GM12878 (cell line): ENCODE data around the gene RER1. TPM values are rescaled to one million over a fixed set of nuclear protein-coding genes. Genes with fewer than 3 reads are reported as not detected.

Experiments
- ATAC-seq: fragments of 200-7000 bp; cut with Tn5 transposase; 3 replicates; pipeline ENCODE4 v1.9.1; 2020; ENCODE audit warnings: mild to moderate bottlenecking, moderate library complexity
- BruUV-seq: library from RNA; stranded (reverse); fragments of 400-500 nt; replicated peaks from 2 replicates; lab custom pipeline; 2021; lab: Mats Ljungman, UMichigan
- CTCF ChIA-PET: fragments of 300-600 bp; sonication (Branson Sonifier 250); formaldehyde crosslinking; extraction: SDS; loops from one replicate; lab custom pipeline; 2021; ENCODE audit warnings: inconsistent platforms; lab: Yijun Ruan, JAX
- POLR2A ChIA-PET: fragments of 350-600 bp; formaldehyde crosslinking; extraction: SDS; loops from one replicate; lab custom pipeline; 2021; ENCODE audit warnings: inconsistent platforms; lab: Charles Lee
- RAD21 ChIA-PET: fragments of 300-600 bp; sonication (Branson Sonifier 250); formaldehyde crosslinking; loops from one replicate; lab custom pipeline; 2023; ENCODE audit warnings: antibody characterized with exemption; ENCODE audit not compliant: unreplicated experiment; lab: Charles Lee
- SMC1A ChIA-PET: fragments of 300-600 bp; sonication (Branson Sonifier 250); formaldehyde crosslinking; loops from one replicate; lab custom pipeline; 2023; ENCODE audit not compliant: unreplicated experiment, uncharacterized antibody; lab: Charles Lee
- DNase-seq: peaks from one replicate; pipeline ENCODE4 v3.0.0-alpha.2; 2011; ENCODE audit warnings: low read depth, low spot score
- FAIRE-seq: peaks from 3 replicates; lab custom pipeline; 2011; peaks lifted over from hg19 to GRCh38; lab: Jason Lieb, UNC
- H2AFZ ChIP-seq: 2 replicates; pipeline ENCODE4 v1.6.0; 2011; ENCODE audit warnings: low read depth, low read length, control low read depth; ENCODE audit not compliant: control insufficient read depth
- H3K27ac ChIP-seq: 2 replicates; pipeline ENCODE4 v1.5.1; 2011; ENCODE audit warnings: control low read depth; ENCODE audit not compliant: control insufficient read depth, insufficient read depth
- H3K27me3 ChIP-seq, 2 experiments: replicated peaks in 1 of 2; 2 replicates each; pipeline versions ENCODE4 v1.6.0 to v1.6.1; 2011; ENCODE audit warnings: low read length in 1 of 2; ENCODE audit not compliant: control insufficient read depth in 2 of 2, insufficient read depth in 2 of 2
- H3K36me3 ChIP-seq, 2 experiments: 2 replicates each; pipeline ENCODE4 v1.5.1; 2011; ENCODE audit warnings: low read length in 1 of 2; ENCODE audit not compliant: control insufficient read depth in 2 of 2, insufficient read depth in 2 of 2
- H3K4me1 ChIP-seq: 2 replicates; pipeline ENCODE4 v1.6.1; 2011; ENCODE audit warnings: mild to moderate bottlenecking, low read length, moderate library complexity, mixed read lengths; ENCODE audit not compliant: control insufficient read depth, insufficient read depth
- H3K4me2 ChIP-seq: 2 replicates; pipeline ENCODE4 v1.6.0; 2011; ENCODE audit warnings: control low read depth; ENCODE audit not compliant: control insufficient read depth, insufficient read depth
- H3K4me3 ChIP-seq: fragments of 200-600 bp; sonication (generic); 2 replicates; pipeline ENCODE4 v1.5.1; 2016
- H3K79me2 ChIP-seq: 2 replicates; pipeline ENCODE4 v1.6.0; 2011; ENCODE audit warnings: low read length; ENCODE audit not compliant: control insufficient read depth, insufficient read depth
- H3K9ac ChIP-seq: 2 replicates; pipeline ENCODE4 v1.8.0; 2011; ENCODE audit warnings: low read length, control low read depth, mixed read lengths; ENCODE audit not compliant: control insufficient read depth, insufficient read depth
- H3K9me3 ChIP-seq: replicated peaks from 3 replicates; pipeline ENCODE4 v1.5.1; 2011; ENCODE audit warnings: mild to moderate bottlenecking, low read length; ENCODE audit not compliant: control insufficient read depth, insufficient read depth
- H4K20me1 ChIP-seq: 2 replicates; pipeline ENCODE4 v1.6.0; 2011; ENCODE audit not compliant: control insufficient read depth, insufficient read depth
- BCL11A ChIP-seq: IDR thresholded peaks from 2 replicates; pipeline ENCODE4 v1.6.1; 2011; ENCODE audit warnings: low read depth, low read length
- CHD2 ChIP-seq: IDR thresholded peaks from 2 replicates; pipeline ENCODE4 v1.6.1; 2011; ENCODE audit warnings: low read depth, low read length, improper control_type of control experiment, borderline replicate concordance
- EGR1 ChIP-seq, 2 experiments: IDR thresholded peaks; 1 replicate in 1 of 2; 2 replicates in 1 of 2; pipeline ENCODE4 v1.6.1; 2011 to 2012; ENCODE audit warnings: low read depth in 2 of 2, low read length in 2 of 2, borderline replicate concordance in 1 of 2, mild to moderate bottlenecking in 1 of 2, moderate library complexity in 1 of 2
- HDGF ChIP-seq: fragments of 450-650 bp; IDR thresholded peaks from 2 replicates; pipeline ENCODE4 v1.6.1; 2016; ENCODE audit warnings: antibody characterized with exemption
- IKZF1 ChIP-seq: fragments of 450-650 bp; conservative IDR thresholded peaks from 2 replicates; pipeline ENCODE4 v1.6.1; 2017; ENCODE audit warnings: antibody characterized with exemption, mild to moderate bottlenecking
- IKZF2 ChIP-seq, 2 experiments: fragments of 450-650 bp; IDR thresholded peaks; 2 replicates each; pipeline ENCODE4 v1.6.1; 2017; ENCODE audit warnings: mild to moderate bottlenecking in 2 of 2, moderate library complexity in 2 of 2
- IRF4 ChIP-seq: IDR thresholded peaks from 2 replicates; pipeline ENCODE4 v1.6.1; 2011; ENCODE audit warnings: low read depth, low read length
- MEF2A ChIP-seq: IDR thresholded peaks from 2 replicates; pipeline ENCODE4 v1.6.1; 2011; ENCODE audit warnings: low read depth, mild to moderate bottlenecking, low read length, moderate library complexity; ENCODE audit not compliant: insufficient read depth
- NFXL1 ChIP-seq: fragments of 450-650 bp; IDR thresholded peaks from 2 replicates; pipeline ENCODE4 v1.6.1; 2017; ENCODE audit warnings: antibody characterized with exemption, mild to moderate bottlenecking, borderline replicate concordance
- NFYB ChIP-seq: IDR thresholded peaks from 2 replicates; pipeline ENCODE4 v1.6.1; 2011; ENCODE audit warnings: low read depth, mild to moderate bottlenecking, low read length, improper control_type of control experiment, moderate library complexity; ENCODE audit not compliant: insufficient read depth
- NR2C2 ChIP-seq: IDR thresholded peaks from 2 replicates; pipeline ENCODE4 v1.6.1; 2011; ENCODE audit warnings: borderline replicate concordance, low read depth; ENCODE audit not compliant: control insufficient read depth, insufficient read length
- POLR2A ChIP-seq: IDR thresholded peaks from 2 replicates; pipeline ENCODE4 v1.6.1; 2011; ENCODE audit warnings: low read depth, mild to moderate bottlenecking, low read length
- SRF ChIP-seq, 2 experiments: IDR thresholded peaks; 2 replicates each; pipeline ENCODE4 v1.6.1; 2011; ENCODE audit warnings: low read depth in 2 of 2, low read length in 2 of 2, mild to moderate bottlenecking in 1 of 2, moderate library complexity in 1 of 2
- YY1 ChIP-seq: IDR thresholded peaks from 2 replicates; pipeline ENCODE4 v1.6.1; 2011; ENCODE audit warnings: low read depth, mild to moderate bottlenecking, low read length
- ZBED1 ChIP-seq: IDR thresholded peaks from 2 replicates; pipeline ENCODE4 v1.6.1; 2016; ENCODE audit warnings: borderline replicate concordance
- WGBS: methylation state at CpG from one replicate; pipeline ENCODE4 v1.1.6; 2016; ENCODE audit warnings: low lambda C conversion rate; ENCODE audit not compliant: insufficient replicate concordance, insufficient coverage; ENCODE audit errors: missing lambda C conversion rate; 5-methylcytosine and 5-hydroxymethylcytosine counted together
- in situ Hi-C: fragments of 300-500 bp; cut with MboI; formaldehyde crosslinking; loops from 9 replicates; pipeline ENCODE4 v1.14.3; 2018; ENCODE audit warnings: mixed read lengths
- intact Hi-C: fragments of 100-400 bp; cut with micrococcal nuclease; formaldehyde crosslinking; loops from one replicate; pipeline ENCODE4 v1.14.2; 2022; ENCODE audit not compliant: unreplicated experiment
- polyA plus RNA-seq, 11 experiments: library from polyadenylated mRNA; depleted of rRNA in 4 of 11; unstranded in 6 of 11; stranded (reverse) in 5 of 11; fragments of >200 nt; fragmentation: Nextera tagmentation in 4 of 11; fragmentation: Illumina TruSeq in 1 of 11; extraction: Ambion mirVana in 4 of 11; extraction: Trizol in 1 of 11; gene quantifications; 1 replicate in 1 of 11; 2 replicates in 10 of 11; pipeline versions ENCODE4 v1.2.1 to v1.2.3, GENCODE V29; 2011 to 2016; ENCODE audit warnings: inconsistent platforms in 2 of 11, missing spikeins in 2 of 11, low read depth in 1 of 11
- total RNA-seq, 4 experiments: library from RNA; depleted of rRNA in 3 of 4; stranded (reverse); fragments of >200 nt in 3 of 4; fragmentation: Illumina TruSeq in 1 of 4; extraction: Trizol in 1 of 4; gene quantifications; 2 replicates each; pipeline versions ENCODE4 v1.2.1 to v1.2.3, GENCODE V29; 2013 to 2021
- TF ChIP-seq, protein P1 (sequence below): fragments of 450-650 bp; IDR thresholded peaks from 2 replicates; pipeline ENCODE4 v1.6.1; 2017; ENCODE audit warnings: mild to moderate bottlenecking, moderate library complexity

Gene RER1
- total and polyA plus RNA-seq, 10 of the 15 experiments (the other 5 are each of a cell fraction or from before 2014, with no cell fraction given), result 29.2 to 274 (median 136) TPM

DNA sequence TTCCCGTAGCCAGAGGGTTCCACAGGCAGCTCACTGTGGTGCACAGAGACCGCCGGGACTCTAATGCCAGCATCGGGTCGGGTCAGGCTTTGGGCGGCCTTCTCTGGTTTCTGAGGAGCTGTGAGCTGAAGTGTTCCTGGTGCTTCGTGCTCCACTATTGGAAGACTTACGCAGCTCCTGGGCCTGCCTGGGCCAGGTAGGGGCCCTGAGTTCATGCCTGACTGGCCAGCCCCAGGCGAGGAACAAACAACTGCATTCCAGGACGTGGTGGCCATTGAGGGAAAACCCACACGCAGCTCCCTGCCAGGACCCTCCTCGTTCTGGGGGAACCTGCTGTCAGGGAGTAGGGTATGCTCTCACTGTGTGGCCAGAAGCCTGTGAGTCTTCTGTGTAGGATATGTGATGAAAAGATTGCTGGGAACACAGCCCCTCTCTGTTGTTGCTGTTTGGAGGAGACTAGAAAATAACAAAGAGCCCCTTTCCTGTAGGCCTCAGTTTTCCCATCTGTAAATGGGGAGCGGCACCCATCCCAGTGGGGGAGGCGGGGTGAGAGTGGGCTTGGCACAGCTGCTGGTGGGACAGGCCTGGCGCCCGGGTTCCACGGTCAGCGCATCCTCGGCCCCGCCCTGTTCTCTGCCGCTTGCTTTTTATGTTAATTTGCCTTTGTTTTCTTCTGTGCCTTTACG is 8.4 kb downstream of the RER1 start:
- no peak for TF ChIP-seq CHD2
- TF ChIP-seq IKZF1, result no peak
- TF ChIP-seq NFXL1, result no peak
- TF ChIP-seq IKZF2 (IDR thresholded peaks at IDR 0.05), result no peak
- TF ChIP-seq YY1, result no peak
- no peak for TF ChIP-seq IRF4
- no peak for TF ChIP-seq SRF (IDR thresholded peaks at IDR 0.05; ENCODE audit: low read depth in 2 of 2, low read length in 2 of 2)
- in situ Hi-C loops, result no loop called here
- H3K9me3 ChIP-seq, result no peaks in the 10 kb centered on the region
- H2AFZ ChIP-seq, result no peak overlapping the region
- no peak overlapping the region for H3K9ac ChIP-seq
- ChIA-PET RAD21 (no interaction called here), CTCF (no interaction called here), POLR2A (no interaction called here), SMC1A (no interaction called here)
- DNase-seq (no peak), ATAC-seq (no peak), FAIRE-seq (no peak)
- no peak overlapping the region for H3K27ac ChIP-seq
- H3K36me3 ChIP-seq, result peaks cover 23 to 38% of the 10 kb centered on the region in 2 experiments
- H4K20me1 ChIP-seq, result no peaks in the 10 kb centered on the region
- H3K4me3 ChIP-seq, result no peak overlapping the region
- WGBS, result 89% methylated on average over 22 of the region's 22 CpGs
- no TSS peak for BruUV-seq
- intact Hi-C loops, result no loop called here
- peaks cover 6% of the 10 kb centered on the region for H3K79me2 ChIP-seq
- H3K4me2 ChIP-seq, result no peak overlapping the region
- no peaks in the 10 kb centered on the region for H3K27me3 ChIP-seq
- H3K4me1 ChIP-seq, result no peaks in the 10 kb centered on the region

DNA sequence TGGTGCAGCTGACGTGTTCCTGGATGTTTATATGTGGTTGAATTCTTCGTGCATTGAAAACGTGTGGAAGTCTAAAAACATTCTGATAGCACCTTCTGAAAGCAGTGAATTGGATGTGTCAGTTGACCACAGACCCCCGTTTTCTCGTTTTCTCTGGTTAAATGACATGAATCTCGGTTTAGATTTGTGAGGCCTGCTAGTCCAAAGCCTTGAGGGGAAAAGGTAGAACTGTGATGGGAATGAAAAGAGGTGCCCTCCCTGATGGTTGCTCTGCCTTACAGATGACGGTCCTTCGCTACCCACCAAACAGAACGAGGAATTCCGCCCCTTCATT is 8.9 kb downstream of the RER1 start:
- H2AFZ ChIP-seq, result no peak overlapping the region
- in situ Hi-C loops, result no loop called here
- SMC1A ChIA-PET, result no interaction called here
- H3K27me3 ChIP-seq, result no peaks in the 10 kb centered on the region
- peaks cover under 1% of the 10 kb centered on the region; the same call in 1 of the 2 replicates for H3K79me2 ChIP-seq
- intact Hi-C loops, result no loop called here
- no peak overlapping the region for H3K4me2 ChIP-seq
- no peaks in the 10 kb centered on the region for H3K9me3 ChIP-seq
- ATAC-seq, result no peak
- no peaks in the 10 kb centered on the region for H3K4me1 ChIP-seq
- peaks cover 18 to 36% of the 10 kb centered on the region in 2 experiments for H3K36me3 ChIP-seq
- RAD21 ChIA-PET, result no interaction called here
- no TSS peak for BruUV-seq
- H3K27ac ChIP-seq, result no peak overlapping the region
- 79% methylated on average over 10 of the region's 10 CpGs for WGBS
- H3K4me3 ChIP-seq, result no peak overlapping the region
- CTCF ChIA-PET, result no interaction called here
- no peak for DNase-seq
- H4K20me1 ChIP-seq, result no peaks in the 10 kb centered on the region
- FAIRE-seq, result no peak
- no peak overlapping the region for H3K9ac ChIP-seq
- POLR2A ChIA-PET, result no interaction called here
- TF ChIP-seq NR2C2 (no peak), EGR1 (IDR thresholded peaks at IDR 0.05; ENCODE audit: borderline replicate concordance in 1 of 2, low read depth in 2 of 2, low read length in 2 of 2) (no peak), YY1 (no peak), NFYB (no peak), HDGF (no peak), BCL11A (no peak), MEF2A (no peak), POLR2A (no peak), ZBED1 (no peak)
- TF ChIP-seq, protein P1, sequence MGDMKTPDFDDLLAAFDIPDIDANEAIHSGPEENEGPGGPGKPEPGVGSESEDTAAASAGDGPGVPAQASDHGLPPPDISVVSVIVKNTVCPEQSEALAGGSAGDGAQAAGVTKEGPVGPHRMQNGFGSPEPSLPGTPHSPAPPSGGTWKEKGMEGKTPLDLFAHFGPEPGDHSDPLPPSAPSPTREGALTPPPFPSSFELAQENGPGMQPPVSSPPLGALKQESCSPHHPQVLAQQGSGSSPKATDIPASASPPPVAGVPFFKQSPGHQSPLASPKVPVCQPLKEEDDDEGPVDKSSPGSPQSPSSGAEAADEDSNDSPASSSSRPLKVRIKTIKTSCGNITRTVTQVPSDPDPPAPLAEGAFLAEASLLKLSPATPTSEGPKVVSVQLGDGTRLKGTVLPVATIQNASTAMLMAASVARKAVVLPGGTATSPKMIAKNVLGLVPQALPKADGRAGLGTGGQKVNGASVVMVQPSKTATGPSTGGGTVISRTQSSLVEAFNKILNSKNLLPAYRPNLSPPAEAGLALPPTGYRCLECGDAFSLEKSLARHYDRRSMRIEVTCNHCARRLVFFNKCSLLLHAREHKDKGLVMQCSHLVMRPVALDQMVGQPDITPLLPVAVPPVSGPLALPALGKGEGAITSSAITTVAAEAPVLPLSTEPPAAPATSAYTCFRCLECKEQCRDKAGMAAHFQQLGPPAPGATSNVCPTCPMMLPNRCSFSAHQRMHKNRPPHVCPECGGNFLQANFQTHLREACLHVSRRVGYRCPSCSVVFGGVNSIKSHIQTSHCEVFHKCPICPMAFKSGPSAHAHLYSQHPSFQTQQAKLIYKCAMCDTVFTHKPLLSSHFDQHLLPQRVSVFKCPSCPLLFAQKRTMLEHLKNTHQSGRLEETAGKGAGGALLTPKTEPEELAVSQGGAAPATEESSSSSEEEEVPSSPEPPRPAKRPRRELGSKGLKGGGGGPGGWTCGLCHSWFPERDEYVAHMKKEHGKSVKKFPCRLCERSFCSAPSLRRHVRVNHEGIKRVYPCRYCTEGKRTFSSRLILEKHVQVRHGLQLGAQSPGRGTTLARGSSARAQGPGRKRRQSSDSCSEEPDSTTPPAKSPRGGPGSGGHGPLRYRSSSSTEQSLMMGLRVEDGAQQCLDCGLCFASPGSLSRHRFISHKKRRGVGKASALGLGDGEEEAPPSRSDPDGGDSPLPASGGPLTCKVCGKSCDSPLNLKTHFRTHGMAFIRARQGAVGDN, result no peak
